Thyroid gland (tissue), 4 donors: ENCODE data around the gene GPR107. TPM values are rescaled to one million over a fixed set of nuclear protein-coding genes. Genes with fewer than 3 reads are reported as not detected.

ENCODE experiments used
- DNase-seq, 2 donors: peaks; one replicate each; pipeline ENCODE4 v3.0.0-alpha.2; 2019
- H3K27ac ChIP-seq, 3 donors: fragments of 200-600 bp; sonication (generic); 1 replicate in 2 of 3; 2 replicates in 1 of 3; pipeline ENCODE4 v1.5.1; 2016 to 2019; ENCODE audit warnings: mild to moderate bottlenecking in 1 of 3, moderate library complexity in 1 of 3
- H3K27me3 ChIP-seq: fragments of 200-600 bp; sonication (generic); one replicate; pipeline ENCODE4 v1.5.1; 2019
- H3K36me3 ChIP-seq, 2 donors: fragments of 200-600 bp; sonication (generic); one replicate each; pipeline ENCODE4 v1.5.1; 2016 to 2019
- H3K4me1 ChIP-seq, 2 donors: fragments of 200-600 bp; sonication (generic); one replicate each; pipeline ENCODE4 v1.5.1; 2017 to 2019
- H3K4me3 ChIP-seq, 3 donors: fragments of 200-600 bp; sonication (generic); replicated peaks in 1 of 3; 1 replicate in 2 of 3; 2 replicates in 1 of 3; pipeline ENCODE4 v1.5.1; 2016; ENCODE audit warnings: mild to moderate bottlenecking in 1 of 3
- H3K9me3 ChIP-seq: fragments of 200-600 bp; sonication (generic); one replicate; pipeline ENCODE4 v1.5.1; 2017
- CTCF ChIP-seq, 6 experiments: fragments of 200-600 bp in 3 of 6; fragments of 450-650 bp in 3 of 6; sonication (generic) in 3 of 6; IDR thresholded peaks; one replicate each; pipeline ENCODE4 v1.5.1; 2016 to 2019; ENCODE audit warnings: antibody characterized with exemption in 6 of 6, mild to moderate bottlenecking in 2 of 6, inconsistent platforms in 1 of 6, moderate library complexity in 1 of 6
- POLR2A ChIP-seq, 2 donors: fragments of 450-650 bp; IDR thresholded peaks; one replicate each; pipeline ENCODE4 v1.6.1; 2017; ENCODE audit warnings: antibody characterized with exemption in 2 of 2, mild to moderate bottlenecking in 2 of 2, moderate library complexity in 1 of 2
- WGBS, 2 donors: methylation state at CpG; one replicate each; pipeline ENCODE4 v1.1.5; 2017; 5-methylcytosine and 5-hydroxymethylcytosine counted together
- intact Hi-C: fragments of 100-400 bp; cut with DNase I; formaldehyde crosslinking; loops from one replicate; pipeline ENCODE4 v1.15.1; 2023
- total RNA-seq, 4 donors: library from RNA; depleted of rRNA; stranded (reverse); fragments of >200 nt; gene quantifications; one replicate each; pipeline ENCODE4 v1.2.3, GENCODE V29; 2016

GPR107 gene
- total RNA-seq, 4 donors from 2014 or later = 43.5 to 65.6 (median 58.7) TPM

GRCh38 chr9:130147198-130147597 is 93.5 kb downstream of the GPR107 start:
- no peak for TF ChIP-seq POLR2A (IDR thresholded peaks at IDR 0.05)
- TF ChIP-seq CTCF (IDR thresholded peaks at IDR 0.05) = no peak
- WGBS, 2 donors = 85 to 88% methylated on average over 5 of the region's 5 CpGs
- intact Hi-C loops = no loop called here
- Histone ChIP-seq H3K36me3 (no peaks in the 10 kb centered on the region), H3K27ac (no peak overlapping the region), H3K9me3 (no peaks in the 10 kb centered on the region), H3K4me1 (peaks cover 5 to 15% of the 10 kb centered on the region in 2 donors), H3K4me3 (no peak overlapping the region), H3K27me3 (no peaks in the 10 kb centered on the region)
- DNase-seq = no peak

GRCh38 chr9:130147910-130148309 is 94.2 kb downstream of the GPR107 start:
- intact Hi-C loops = no loop called here
- Histone ChIP-seq H3K4me3 (no peak overlapping the region), H3K36me3 (no peaks in the 10 kb centered on the region), H3K27me3 (no peaks in the 10 kb centered on the region), H3K9me3 (no peaks in the 10 kb centered on the region), H3K27ac (no peak overlapping the region), H3K4me1 (peaks cover 5 to 15% of the 10 kb centered on the region in 2 donors)
- no peak for DNase-seq
- no peak for TF ChIP-seq CTCF (IDR thresholded peaks at IDR 0.05)
- 92 to 93% methylated on average over 3 of the region's 3 CpGs for WGBS, 2 donors

- Histone ChIP-seq H3K9me3 (no peaks in the 10 kb centered on the region), H3K27me3 (no peaks in the 10 kb centered on the region), H3K36me3 (no peaks in the 10 kb centered on the region), H3K27ac (no peak overlapping the region), H3K4me3 (no peak overlapping the region), H3K4me1 (peaks cover 0 to 8% of the 10 kb centered on the region in 2 donors)
- WGBS, 2 donors = 93 to 94% methylated on average over 5 of the region's 5 CpGs
- no peak for DNase-seq
- intact Hi-C loops = no loop called here
- TF ChIP-seq CTCF (IDR thresholded peaks at IDR 0.05) = no peak
- TF ChIP-seq POLR2A (IDR thresholded peaks at IDR 0.05) = no peak
Measured at GRCh38 chr9:130149031-130149430, 95.3 kb downstream of the GPR107 start.

- DNase-seq = no peak
- Histone ChIP-seq H3K4me3 (no peak overlapping the region), H3K27me3 (no peaks in the 10 kb centered on the region), H3K36me3 (no peaks in the 10 kb centered on the region), H3K4me1 (peaks cover 0 to under 1% of the 10 kb centered on the region in 2 donors), H3K27ac (no peak overlapping the region), H3K9me3 (no peaks in the 10 kb centered on the region)
- 88 to 89% methylated on average over 5 of the region's 5 CpGs for WGBS, 2 donors
- TF ChIP-seq CTCF (IDR thresholded peaks at IDR 0.05) (no peak), POLR2A (IDR thresholded peaks at IDR 0.05) (no peak)
- intact Hi-C loops = no loop called here
Measured at GRCh38 chr9:130149654-130150286, 96.1 kb downstream of the GPR107 start.

- H3K9me3 ChIP-seq = no peaks in the 10 kb centered on the region
- H3K27ac ChIP-seq = no peak overlapping the region
- no peaks in the 10 kb centered on the region for H3K36me3 ChIP-seq
- 87 to 90% methylated on average over 14 of the region's 14 CpGs for WGBS, 2 donors
- no peak overlapping the region for H3K4me3 ChIP-seq
- H3K27me3 ChIP-seq = no peaks in the 10 kb centered on the region
- DNase-seq = no peak
- intact Hi-C loops = no loop called here
- no peak for TF ChIP-seq POLR2A (IDR thresholded peaks at IDR 0.05)
- no peak for TF ChIP-seq CTCF (IDR thresholded peaks at IDR 0.05)
- H3K4me1 ChIP-seq = no peaks in the 10 kb centered on the region
Measured at GRCh38 chr9:130150779-130151382, 97.2 kb downstream of the GPR107 start.
